Mononuclear cell (primary cell): ENCODE measurements around the gene PEX14. TPM values are rescaled to one million over a fixed set of nuclear protein-coding genes. Genes with fewer than 3 reads are reported as not detected.

Experiments
- H3K27me3 ChIP-seq: 2 replicates; pipeline ENCODE4 v1.6.0; 2011; ENCODE audit warnings: low read length, control low read depth; ENCODE audit not compliant: insufficient read depth
- H3K4me1 ChIP-seq: 2 replicates; pipeline ENCODE4 v1.5.1; 2011; ENCODE audit warnings: mild to moderate bottlenecking, low read length, control low read depth; ENCODE audit not compliant: insufficient read depth
- H3K4me3 ChIP-seq: 2 replicates; pipeline ENCODE4 v1.5.1; 2011; ENCODE audit warnings: mild to moderate bottlenecking, low read length, moderate library complexity
- H3K9me3 ChIP-seq: 2 replicates; pipeline ENCODE4 v1.5.1; 2011; ENCODE audit warnings: low read depth, mild to moderate bottlenecking, control low read depth, low read length
- total RNA-seq: library from RNA; depleted of rRNA; stranded (reverse); fragments of >200 nt; gene quantifications from one replicate; pipeline ENCODE4 v1.2.3, GENCODE V29; 2012

The PEX14 gene
- total RNA-seq, 1 donor: 7.1 TPM

- H3K4me1 ChIP-seq: no peaks in the 10 kb centered on the region
- H3K4me3 ChIP-seq: no peak overlapping the region
- no peaks in the 10 kb centered on the region for H3K9me3 ChIP-seq
- H3K27me3 ChIP-seq: no peaks in the 10 kb centered on the region
Observed at GRCh38 chr1:10625554-10625953, 150.8 kb downstream of the PEX14 start.

DNA sequence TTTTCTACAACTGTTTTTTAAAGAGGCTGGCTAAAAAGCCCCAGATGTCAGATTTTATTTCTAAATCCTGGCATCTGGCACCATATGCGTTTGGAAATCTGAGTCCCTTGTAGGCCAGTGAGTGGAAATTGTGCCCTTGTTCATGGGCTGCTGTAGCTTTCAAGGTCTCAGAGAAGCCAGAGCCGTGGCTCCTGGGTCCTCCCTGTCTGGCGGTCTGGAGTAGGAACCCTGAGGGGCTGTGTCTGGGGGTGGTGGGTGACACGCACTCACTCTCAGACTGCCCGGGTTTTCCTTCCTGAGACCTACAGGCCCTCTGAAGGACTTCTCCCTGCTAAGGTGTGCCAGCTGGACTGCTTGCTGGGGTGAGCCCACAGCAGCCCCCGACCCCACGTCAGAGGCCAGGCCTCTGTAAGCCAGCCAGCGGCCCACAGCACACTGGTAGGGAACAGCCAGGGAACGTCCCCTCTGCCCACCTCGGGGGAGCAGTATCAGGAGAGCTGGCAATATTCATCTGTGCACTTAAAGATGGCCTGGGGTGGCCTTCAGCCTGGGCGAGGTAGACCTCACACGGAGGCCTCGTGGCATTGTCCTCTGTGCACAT, 151.5 kb downstream of the PEX14 start:
- no peak overlapping the region for H3K4me3 ChIP-seq
- no peaks in the 10 kb centered on the region for H3K9me3 ChIP-seq
- H3K27me3 ChIP-seq: no peaks in the 10 kb centered on the region
- no peaks in the 10 kb centered on the region for H3K4me1 ChIP-seq

- no peak overlapping the region for H3K4me3 ChIP-seq
- H3K9me3 ChIP-seq: no peaks in the 10 kb centered on the region
- no peaks in the 10 kb centered on the region for H3K27me3 ChIP-seq
- no peaks in the 10 kb centered on the region for H3K4me1 ChIP-seq
Observed at GRCh38 chr1:10626791-10627410, 152.2 kb downstream of the PEX14 start.

DNA sequence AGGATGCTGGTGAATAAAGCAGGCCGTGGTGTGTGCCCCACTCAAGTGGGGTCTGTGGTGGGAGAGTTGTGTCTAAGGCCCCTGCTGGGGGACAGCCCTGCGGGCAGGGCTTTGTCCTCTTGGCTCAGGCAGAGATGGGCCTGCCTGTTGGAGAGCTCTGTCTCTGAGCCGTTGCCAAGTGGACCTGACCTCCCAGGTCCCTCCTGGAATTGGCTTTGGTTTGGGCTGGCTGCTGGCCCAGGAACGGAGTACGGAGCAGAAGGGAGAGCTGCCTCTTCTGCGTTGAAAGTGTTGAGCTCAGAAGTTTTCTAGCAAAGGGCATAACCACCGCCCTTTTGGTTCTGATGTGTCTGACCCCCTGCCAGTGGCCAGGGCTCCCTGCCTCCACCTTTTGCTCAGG, 153.9 kb downstream of the PEX14 start:
- no peaks in the 10 kb centered on the region for H3K4me1 ChIP-seq
- no peak overlapping the region for H3K4me3 ChIP-seq
- no peaks in the 10 kb centered on the region for H3K27me3 ChIP-seq
- H3K9me3 ChIP-seq: no peaks in the 10 kb centered on the region

DNA sequence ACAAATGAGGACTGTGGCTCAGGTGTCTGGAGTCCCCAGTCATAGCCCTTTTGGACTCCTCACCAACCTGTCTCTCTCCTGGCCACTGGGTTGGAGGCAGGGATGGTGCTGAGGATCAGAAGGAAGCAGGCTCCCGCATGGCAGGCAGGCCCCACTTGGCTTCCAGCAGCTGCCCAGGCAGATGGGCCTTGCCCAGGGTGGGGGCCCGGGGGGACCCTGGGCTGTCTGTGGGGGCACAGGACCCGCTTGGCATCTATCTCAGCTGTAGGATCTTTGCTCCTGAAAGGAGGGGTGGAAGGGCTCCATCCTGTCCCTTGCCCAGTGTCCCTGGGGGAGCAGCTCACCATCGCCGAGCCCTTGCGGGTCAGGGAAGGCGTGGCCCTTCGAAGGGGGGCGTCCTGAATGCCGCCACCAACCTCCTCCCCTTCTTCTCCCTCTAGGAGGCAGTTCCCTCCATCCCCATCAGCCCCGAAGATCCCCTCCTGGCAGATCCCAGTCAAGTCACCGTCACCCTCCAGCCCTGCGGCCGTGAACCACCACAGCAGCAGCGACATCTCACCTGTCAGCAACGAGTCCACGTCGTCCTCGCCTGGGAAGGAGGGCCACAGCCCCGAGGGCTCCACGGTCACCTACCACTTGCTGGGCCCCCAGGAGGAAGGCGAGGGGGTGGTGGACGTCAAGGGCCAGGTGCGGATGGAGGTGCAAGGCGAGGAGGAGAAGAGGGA, 154.5 kb downstream of the PEX14 start:
- Histone ChIP-seq H3K27me3 (no peaks in the 10 kb centered on the region), H3K9me3 (no peaks in the 10 kb centered on the region), H3K4me3 (no peak overlapping the region), H3K4me1 (no peaks in the 10 kb centered on the region)

DNA sequence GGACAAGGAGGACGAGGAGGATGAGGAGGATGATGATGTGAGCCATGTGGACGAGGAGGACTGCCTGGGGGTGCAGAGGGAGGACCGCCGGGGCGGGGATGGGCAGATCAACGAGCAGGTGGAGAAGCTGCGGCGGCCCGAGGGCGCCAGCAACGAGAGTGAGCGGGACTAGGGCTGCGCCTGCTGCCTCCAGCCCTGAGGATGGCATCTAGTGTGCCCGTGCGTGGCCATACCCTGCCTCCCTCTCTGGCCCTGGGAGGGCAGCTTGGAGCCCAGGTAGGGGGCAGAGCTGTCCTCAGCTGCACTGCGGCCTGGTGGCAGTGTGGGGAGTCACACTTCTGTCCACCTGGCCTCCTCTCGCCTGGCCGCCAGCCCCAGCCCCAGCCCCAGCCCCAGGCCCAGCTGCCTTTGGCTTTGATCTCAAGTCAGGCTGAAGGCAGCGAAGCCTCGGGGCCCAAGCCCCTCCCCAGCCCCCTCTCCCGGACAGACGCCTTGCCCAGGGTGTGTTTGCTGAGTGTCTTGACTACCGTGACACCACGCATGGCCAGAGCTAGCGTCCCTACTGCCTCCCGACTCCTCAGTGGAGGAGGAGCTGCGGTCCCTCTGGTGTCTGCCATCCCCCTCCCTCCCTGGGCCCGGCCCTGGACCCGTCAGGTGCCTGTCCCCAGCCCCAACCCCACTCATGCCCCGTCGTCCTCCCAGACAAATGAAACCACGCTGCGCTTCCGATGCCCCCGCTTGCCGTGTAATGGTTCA, 155.2 kb downstream of the PEX14 start:
- Histone ChIP-seq H3K27me3 (no peaks in the 10 kb centered on the region), H3K4me3 (no peak overlapping the region), H3K9me3 (no peaks in the 10 kb centered on the region), H3K4me1 (no peaks in the 10 kb centered on the region)

GRCh38 chr1:10630661-10631120, 155.9 kb downstream of the PEX14 start:
- no peaks in the 10 kb centered on the region for H3K27me3 ChIP-seq
- H3K4me3 ChIP-seq: no peak overlapping the region
- no peaks in the 10 kb centered on the region for H3K4me1 ChIP-seq
- H3K9me3 ChIP-seq: no peaks in the 10 kb centered on the region

- no peak overlapping the region for H3K4me3 ChIP-seq
- H3K27me3 ChIP-seq: no peaks in the 10 kb centered on the region
- H3K4me1 ChIP-seq: no peaks in the 10 kb centered on the region
- H3K9me3 ChIP-seq: no peaks in the 10 kb centered on the region
Observed at GRCh38 chr1:10631121-10631810, 156.5 kb downstream of the PEX14 start.

DNA sequence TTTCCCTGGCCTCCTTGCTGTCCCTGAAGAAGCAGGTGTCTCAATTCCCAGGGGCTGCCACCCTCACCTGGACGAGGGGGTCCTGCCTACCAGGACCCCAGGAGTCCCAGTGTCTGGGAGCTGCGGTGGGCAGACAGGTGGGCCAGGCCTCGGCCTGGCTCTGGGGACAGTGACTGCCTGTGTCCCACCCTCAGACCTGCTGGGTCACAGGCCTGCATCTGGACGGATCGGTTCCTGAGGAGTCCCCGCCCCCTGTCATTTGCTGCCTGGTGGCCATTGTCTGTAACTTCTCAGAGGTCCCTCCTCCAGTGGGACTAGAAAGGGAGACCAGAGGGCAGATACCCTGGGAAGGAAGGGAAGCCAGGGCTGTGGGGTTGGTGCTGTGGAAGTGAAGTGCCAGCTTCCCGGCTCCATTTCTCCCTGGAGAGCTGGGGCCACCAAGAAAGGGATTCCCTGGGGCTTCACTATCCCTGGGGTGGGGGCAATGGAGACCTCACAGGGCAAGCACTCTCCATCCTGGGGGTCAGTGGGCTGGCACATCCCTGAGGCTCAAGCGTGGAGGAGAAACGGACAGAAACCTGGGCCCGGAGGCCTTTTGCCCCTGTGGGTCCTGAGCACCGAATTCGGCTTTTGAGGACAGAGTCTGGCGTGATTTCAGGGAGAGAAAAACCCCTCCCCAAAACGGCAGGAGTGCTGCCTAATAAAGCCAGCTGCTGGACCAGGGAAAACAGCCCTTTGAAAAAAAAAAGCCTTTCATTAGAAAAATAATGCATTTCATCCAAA, 157.3 kb downstream of the PEX14 start:
- no peak overlapping the region for H3K4me3 ChIP-seq
- H3K9me3 ChIP-seq: no peaks in the 10 kb centered on the region
- H3K27me3 ChIP-seq: no peaks in the 10 kb centered on the region
- H3K4me1 ChIP-seq: no peaks in the 10 kb centered on the region

DNA sequence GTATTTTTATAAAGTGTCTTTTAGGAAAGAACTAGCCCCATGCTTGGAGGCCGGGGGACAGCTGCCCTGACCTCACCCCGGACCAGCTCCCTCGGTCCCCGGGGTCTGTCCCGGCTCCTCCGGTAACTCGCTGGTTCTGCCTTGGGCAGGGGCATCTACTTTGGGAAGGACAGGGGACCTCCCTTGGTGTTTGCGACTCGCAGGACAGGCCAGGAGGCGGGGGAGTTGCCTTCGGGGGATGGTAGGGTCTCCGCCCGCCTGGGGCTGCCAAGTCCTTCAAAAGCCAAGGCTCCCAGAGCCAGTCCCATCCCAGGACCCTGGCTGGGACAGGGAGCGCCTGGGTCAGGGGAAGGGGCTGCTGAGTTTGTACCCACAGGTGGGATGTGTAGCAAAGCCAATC, 157.9 kb downstream of the PEX14 start:
- Histone ChIP-seq H3K4me3 (no peak overlapping the region), H3K9me3 (no peaks in the 10 kb centered on the region), H3K27me3 (peaks cover 4% of the 10 kb centered on the region), H3K4me1 (no peaks in the 10 kb centered on the region)

GRCh38 chr1:10633416-10633815, 158.7 kb downstream of the PEX14 start:
- Histone ChIP-seq H3K9me3 (no peaks in the 10 kb centered on the region), H3K27me3 (peaks cover 5% of the 10 kb centered on the region), H3K4me1 (peaks cover 5% of the 10 kb centered on the region), H3K4me3 (no peak overlapping the region)

DNA sequence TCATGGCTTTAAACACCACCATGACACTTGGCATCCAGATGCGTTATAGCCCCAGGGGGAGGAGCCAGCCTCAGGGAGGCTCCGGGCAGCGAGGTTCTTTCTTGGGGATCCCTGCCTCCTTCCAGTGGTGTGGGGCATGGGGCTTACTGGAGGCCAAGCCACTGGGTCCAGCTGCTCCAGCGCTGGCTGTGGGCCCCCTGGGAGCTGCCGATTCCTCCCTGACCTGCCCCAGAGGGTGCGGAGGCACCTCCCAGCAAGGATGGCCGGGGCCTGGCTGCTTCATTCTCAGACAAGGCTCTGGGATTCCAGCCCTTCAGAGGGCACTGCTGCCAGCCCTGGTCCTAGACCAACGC, 159.3 kb downstream of the PEX14 start:
- peaks cover 5% of the 10 kb centered on the region for H3K27me3 ChIP-seq
- no peaks in the 10 kb centered on the region for H3K9me3 ChIP-seq
- H3K4me1 ChIP-seq: peaks cover 5% of the 10 kb centered on the region
- no peak overlapping the region for H3K4me3 ChIP-seq

- Histone ChIP-seq H3K27me3 (peaks cover 5% of the 10 kb centered on the region), H3K4me3 (no peak overlapping the region), H3K4me1 (peaks cover 5% of the 10 kb centered on the region), H3K9me3 (no peaks in the 10 kb centered on the region)
Observed at GRCh38 chr1:10634428-10635084, 159.8 kb downstream of the PEX14 start.
